Measurements from ENCODE around the gene WHAMM. TPM values are rescaled to one million over a fixed set of nuclear protein-coding genes. Genes with fewer than 3 reads are reported as not detected.
A peak's percentile ranks its signal among the peaks of the same experiment; 100 is the strongest.
"Not testable (repeated sequence)": the region's sequence is repeated elsewhere in the genome, so short reads cannot be mapped to it uniquely, and the experiment has no call there.

WHAMM gene
- total RNA-seq, result 9.9 TPM
- long read RNA-seq, full-length matches to known transcripts, result 4 of 24 reads
- long read RNA-seq, partial matches to known transcripts, result 16 of 24 reads
- long read RNA-seq, other reads (novel, unspliced or antisense), result 4 of 24 reads

DNA sequence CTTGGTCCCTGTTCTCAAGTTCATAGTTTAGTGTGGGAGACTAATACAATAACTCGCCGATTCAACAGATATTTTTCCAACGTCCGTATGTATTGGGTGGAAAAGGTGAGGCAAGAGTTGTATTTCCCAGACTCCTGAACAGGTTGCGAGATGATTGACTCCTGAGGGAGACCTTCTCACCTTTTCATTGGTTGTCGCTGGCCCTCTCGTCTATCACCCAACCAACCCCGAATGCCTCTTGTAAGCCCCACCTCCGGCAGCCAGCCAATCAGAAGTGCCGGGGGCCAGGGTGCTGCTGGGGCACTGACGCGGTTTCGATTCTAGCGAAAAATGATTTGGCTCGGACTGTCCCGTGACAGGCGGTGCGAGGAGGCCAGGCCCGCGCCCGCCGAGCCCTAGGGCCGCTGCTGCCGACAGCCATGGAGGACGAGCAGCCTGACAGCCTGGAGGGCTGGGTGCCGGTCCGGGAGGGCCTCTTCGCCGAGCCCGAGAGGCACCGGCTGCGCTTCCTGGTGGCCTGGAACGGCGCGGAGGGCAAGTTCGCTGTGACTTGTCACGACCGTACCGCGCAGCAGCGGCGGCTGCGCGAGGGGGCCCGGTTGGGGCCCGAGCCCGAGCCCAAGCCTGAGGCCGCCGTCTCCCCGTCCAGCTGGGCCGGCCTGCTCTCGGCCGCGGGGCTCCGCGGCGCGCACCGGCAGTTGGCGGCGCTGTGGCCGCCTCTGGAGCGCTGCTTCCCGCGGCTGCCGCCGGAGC lies at the start of gene WHAMM:
TSS of gene WHAMM (plus strand) at position 321 of the 753 bp plus-strand sequence. CDS start at position 420, 99 bp downstream.
- H3K27ac ChIP-seq, result peak within 1 kb of the TSS; percentile 98
- peaks cover 32% of the 10 kb centered on the region for H3K4me1 ChIP-seq
- H3K4me3 ChIP-seq, result peak within 1 kb of the TSS; percentile 88
- peaks cover 17% of the 10 kb centered on the region for H3K36me3 ChIP-seq
- peak; percentile 97 for DNase-seq
- H3K27me3 ChIP-seq (ENCODE audit: low read depth), result no peaks in the 10 kb centered on the region
- intact Hi-C loops (cut with DNase I), result no loop called here
- TF ChIP-seq CTCF (IDR thresholded peaks at IDR 0.05), result no peak
- peak; percentile 98 for ATAC-seq
- no peaks in the 10 kb centered on the region for H3K9me3 ChIP-seq

GRCh38 chr15:82763361-82764116 lies 45.9 kb upstream of the WHAMM start:
- TF ChIP-seq CTCF (IDR thresholded peaks at IDR 0.05), result no peak
- H3K27me3 ChIP-seq (ENCODE audit: low read depth), result no peaks in the 10 kb centered on the region
- no peak overlapping the region for H3K4me3 ChIP-seq
- H3K27ac ChIP-seq, result no peak overlapping the region
- ATAC-seq, result no peak
- no peaks in the 10 kb centered on the region for H3K9me3 ChIP-seq
- DNase-seq, result no peak
- H3K36me3 ChIP-seq, result peaks cover 28% of the 10 kb centered on the region
- H3K4me1 ChIP-seq, result no peaks in the 10 kb centered on the region
- intact Hi-C loops (cut with DNase I), result no loop called here

DNA sequence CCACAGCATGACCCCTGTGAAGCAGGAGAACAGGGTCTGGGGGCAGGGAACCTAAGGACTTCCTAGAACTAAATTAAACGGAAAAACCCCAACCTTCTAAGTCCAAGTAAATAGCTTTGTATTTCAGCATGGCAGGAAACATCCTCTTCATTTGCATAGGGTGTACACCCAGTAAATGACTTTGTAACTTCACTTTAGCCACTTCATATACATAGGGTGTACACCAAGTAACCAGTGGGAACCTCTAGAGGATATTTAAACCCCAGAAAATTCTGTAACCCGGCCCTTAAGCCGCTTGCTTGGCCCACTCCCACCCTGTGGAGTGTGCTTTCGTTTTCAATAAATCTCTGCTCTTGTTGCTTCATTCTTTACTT lies 45.3 kb upstream of the WHAMM start:
- TF ChIP-seq CTCF (IDR thresholded peaks at IDR 0.05), result no peak
- no peaks in the 10 kb centered on the region for H3K4me1 ChIP-seq
- DNase-seq (no peak), ATAC-seq (no peak)
- H3K27me3 ChIP-seq (ENCODE audit: low read depth), result no peaks in the 10 kb centered on the region
- H3K27ac ChIP-seq, result no peak overlapping the region
- intact Hi-C loops (cut with DNase I), result no loop called here
- no peaks in the 10 kb centered on the region for H3K9me3 ChIP-seq
- peaks cover 22% of the 10 kb centered on the region for H3K36me3 ChIP-seq
- no peak overlapping the region for H3K4me3 ChIP-seq

- no peaks in the 10 kb centered on the region for H3K4me1 ChIP-seq
- H3K27ac ChIP-seq, result no peak overlapping the region
- intact Hi-C loops (cut with DNase I), result no loop called here
- peaks cover 20% of the 10 kb centered on the region for H3K36me3 ChIP-seq
- no peak for TF ChIP-seq CTCF (IDR thresholded peaks at IDR 0.05)
- no peak overlapping the region for H3K4me3 ChIP-seq
- ATAC-seq (no peak), DNase-seq (no peak)
- H3K9me3 ChIP-seq, result no peaks in the 10 kb centered on the region
- H3K27me3 ChIP-seq (ENCODE audit: low read depth), result no peaks in the 10 kb centered on the region
These were observed 44.7 kb upstream of the WHAMM start for GRCh38 chr15:82764740-82765139.

DNA sequence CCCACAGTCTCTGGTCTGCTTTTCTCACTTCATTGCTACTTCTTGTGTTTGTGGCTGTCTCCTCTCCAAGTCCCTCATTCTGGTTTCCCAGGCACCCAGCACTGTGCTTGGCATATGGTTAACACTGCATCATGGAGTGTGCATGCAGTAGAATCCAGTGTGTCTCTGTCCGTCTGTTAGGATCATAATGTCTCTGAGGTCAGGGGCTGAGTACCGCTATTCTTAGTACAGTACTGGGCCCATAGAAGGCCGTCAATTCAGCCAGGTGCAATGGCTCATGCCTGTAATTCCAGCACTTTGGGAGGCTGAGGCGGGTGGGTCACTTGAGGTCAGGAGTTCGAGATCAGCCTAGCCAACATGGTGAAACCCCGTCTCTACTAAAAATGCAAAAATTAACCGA lies 43.2 kb upstream of the WHAMM start:
- H3K27me3 ChIP-seq (ENCODE audit: low read depth); H3K4me3 ChIP-seq; DNase-seq; intact Hi-C loops (cut with DNase I); H3K27ac ChIP-seq; ATAC-seq; H3K4me1 ChIP-seq; H3K9me3 ChIP-seq: not testable (repeated sequence)
- H3K36me3 ChIP-seq, result peaks cover 20% of the 10 kb centered on the region

All from lower lobe of right lung (tissue), 2 donors.